Spinal cord (tissue), 10 donors: Measurements from ENCODE around the gene ENDOD1. TPM values are rescaled to one million over a fixed set of nuclear protein-coding genes. Genes with fewer than 3 reads are reported as not detected.
A peak's percentile ranks its signal among the peaks of the same experiment; 100 is the strongest.

Source experiments
- DNase-seq, 6 donors: peaks; one replicate each; pipeline versions ENCODE4 v3.0.0 to v3.0.0-alpha.2; 2013 to 2015; ENCODE audit warnings: low spot score in 6 of 6, low read depth in 4 of 6
- H3K27ac ChIP-seq: one replicate; pipeline ENCODE4 v1.5.1; 2013; ENCODE audit warnings: low read depth, low read length, control low read depth
- H3K27me3 ChIP-seq: one replicate; pipeline ENCODE4 v1.6.1; 2013; ENCODE audit warnings: low read length; ENCODE audit not compliant: control insufficient read depth, insufficient read depth
- H3K36me3 ChIP-seq: one replicate; pipeline ENCODE4 v1.6.1; 2013; ENCODE audit warnings: low read length; ENCODE audit not compliant: control insufficient read depth, insufficient read depth
- H3K4me1 ChIP-seq: one replicate; pipeline ENCODE4 v1.6.1; 2013; ENCODE audit warnings: low read length; ENCODE audit not compliant: control insufficient read depth, insufficient read depth
- H3K4me3 ChIP-seq: one replicate; pipeline ENCODE4 v1.5.1; 2013; ENCODE audit warnings: low read depth, low read length, control low read depth
- H3K9me3 ChIP-seq: one replicate; pipeline ENCODE4 v1.6.1; 2013; ENCODE audit warnings: low read length; ENCODE audit not compliant: control insufficient read depth, insufficient read depth
- WGBS: methylation state at CpG from one replicate; pipeline ENCODE4 v1.1.5; 2013; ENCODE audit warnings: missing lambda C conversion rate; ENCODE audit not compliant: insufficient coverage; 5-methylcytosine and 5-hydroxymethylcytosine counted together
- polyA plus RNA-seq, 2 donors: library from polyadenylated mRNA; unstranded; fragments of 120-200 nt; gene quantifications; one replicate each; pipeline ENCODE4 v1.2.1, GENCODE V29; 2013; ENCODE audit not compliant: insufficient read length in 2 of 2
- total RNA-seq, 2 donors: library from RNA; depleted of rRNA in 1 of 2; stranded (reverse); fragments of 120-200 nt in 1 of 2; fragments of >200 nt in 1 of 2; gene quantifications; one replicate each; pipeline versions ENCODE4 v1.2.3 to v1.2.4, GENCODE V29; 2013 to 2014
- donor health status: healthy.

Gene ENDOD1
- total and polyA plus RNA-seq, 4 donors: 41.2 to 109 (median 50.7) TPM

DNA sequence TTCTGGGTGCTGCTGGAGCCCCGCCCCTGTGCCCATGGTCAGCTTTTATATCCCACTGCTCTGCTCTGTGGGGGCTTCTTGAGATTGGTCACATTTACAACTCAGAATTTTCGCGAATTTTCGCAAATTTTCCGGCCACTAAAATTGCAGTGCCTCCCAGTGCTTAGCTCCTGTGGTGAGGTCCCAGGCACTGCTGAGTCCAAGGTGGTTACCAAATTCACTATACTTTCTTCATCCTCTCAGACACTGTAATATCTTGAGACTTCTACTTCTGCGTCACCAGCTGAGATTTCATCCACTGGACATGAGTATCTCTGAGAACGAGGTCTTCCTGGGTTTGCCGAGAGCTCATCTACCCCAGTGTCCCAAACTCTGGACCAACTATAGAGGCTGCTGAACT is 31.7 kb upstream of the ENDOD1 start:
- Histone ChIP-seq H3K4me1 (no peaks in the 10 kb centered on the region), H3K4me3 (no peak overlapping the region), H3K27me3 (no peaks in the 10 kb centered on the region), H3K9me3 (no peaks in the 10 kb centered on the region), H3K27ac (no peak overlapping the region), H3K36me3 (no peaks in the 10 kb centered on the region)
- WGBS: 94% methylated on average over 5 of the region's 8 CpGs
- no peak for DNase-seq

DNA sequence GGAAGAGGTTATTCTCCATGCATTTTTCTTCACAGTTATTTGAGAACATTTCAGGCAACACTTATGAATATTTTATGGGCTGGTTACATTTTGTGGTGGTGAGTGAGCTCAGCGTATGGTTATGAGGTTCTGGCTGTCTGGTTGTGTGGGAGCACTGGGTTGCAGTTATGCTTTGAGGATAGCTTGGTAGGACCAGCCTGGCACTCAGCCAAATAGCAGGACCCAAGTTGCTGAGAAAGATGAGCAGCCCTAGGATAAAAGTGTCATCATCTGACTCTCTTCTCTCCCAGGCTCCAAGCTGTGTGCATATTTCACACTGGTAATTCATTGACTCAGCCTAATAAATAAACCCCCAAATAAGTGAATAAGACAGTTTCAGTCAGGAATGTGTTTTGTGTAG is 31.0 kb upstream of the ENDOD1 start:
- Histone ChIP-seq H3K9me3 (no peaks in the 10 kb centered on the region), H3K36me3 (no peaks in the 10 kb centered on the region), H3K27me3 (no peaks in the 10 kb centered on the region), H3K27ac (no peak overlapping the region), H3K4me1 (no peaks in the 10 kb centered on the region), H3K4me3 (no peak overlapping the region)
- DNase-seq: no peak
- WGBS: 75% methylated on average over 1 of the region's 1 CpG

DNA sequence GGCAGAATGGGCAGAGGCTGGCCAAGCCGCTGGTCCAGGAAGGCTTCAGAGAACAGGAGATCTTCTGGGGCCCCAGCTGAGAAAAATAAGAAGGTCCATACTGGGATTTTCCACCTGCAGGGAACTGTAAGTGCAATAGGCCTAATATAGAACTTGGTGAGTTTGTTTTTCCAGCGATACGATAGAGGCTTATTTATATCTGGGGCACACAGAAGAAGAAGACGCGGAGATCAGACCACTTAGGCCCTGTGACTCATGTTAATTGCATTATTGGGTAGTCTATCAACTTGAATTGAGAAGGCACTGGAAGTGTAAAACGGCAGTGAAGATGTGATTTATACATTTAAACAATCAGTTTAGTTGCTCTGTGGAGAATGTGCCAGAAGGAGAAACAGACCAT is 30.6 kb upstream of the ENDOD1 start:
- H3K4me1 ChIP-seq: no peaks in the 10 kb centered on the region
- WGBS: 74% methylated on average over 5 of the region's 6 CpGs
- no peak for DNase-seq

DNA sequence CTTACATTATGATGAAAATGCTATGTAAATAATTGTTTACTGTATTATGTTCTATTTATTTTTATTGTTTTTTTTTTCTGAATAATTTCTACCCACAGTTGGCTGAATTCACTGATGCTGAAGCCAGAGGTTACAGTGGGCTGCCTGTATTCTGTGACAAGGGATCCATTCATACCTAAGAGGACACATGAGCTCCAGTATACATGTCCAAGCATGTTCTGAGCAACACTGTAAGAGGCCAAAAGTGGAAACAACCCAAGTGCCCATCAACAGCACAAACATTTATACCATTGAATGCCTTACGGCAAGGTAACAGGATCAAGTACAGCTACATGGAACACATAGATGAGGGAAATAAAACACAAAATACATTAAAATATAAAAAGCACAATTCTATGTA is 24.3 kb upstream of the ENDOD1 start:
- H3K36me3 ChIP-seq: no peaks in the 10 kb centered on the region
- peaks cover 5% of the 10 kb centered on the region for H3K4me1 ChIP-seq
- no peaks in the 10 kb centered on the region for H3K27me3 ChIP-seq
- H3K4me3 ChIP-seq: no peak overlapping the region
- no CpG with 5 or more reads among the region's 1 CpG for WGBS
- no peaks in the 10 kb centered on the region for H3K9me3 ChIP-seq
- no peak overlapping the region for H3K27ac ChIP-seq
- DNase-seq: peak in 2 of 6 donors; percentile 12 to 27

More for the DNA sequence above, 30.6 kb upstream of the ENDOD1 start:
- no peaks in the 10 kb centered on the region for H3K27me3 ChIP-seq
- no peaks in the 10 kb centered on the region for H3K36me3 ChIP-seq
- H3K9me3 ChIP-seq: no peaks in the 10 kb centered on the region
- H3K27ac ChIP-seq: no peak overlapping the region
- H3K4me3 ChIP-seq: no peak overlapping the region

DNA sequence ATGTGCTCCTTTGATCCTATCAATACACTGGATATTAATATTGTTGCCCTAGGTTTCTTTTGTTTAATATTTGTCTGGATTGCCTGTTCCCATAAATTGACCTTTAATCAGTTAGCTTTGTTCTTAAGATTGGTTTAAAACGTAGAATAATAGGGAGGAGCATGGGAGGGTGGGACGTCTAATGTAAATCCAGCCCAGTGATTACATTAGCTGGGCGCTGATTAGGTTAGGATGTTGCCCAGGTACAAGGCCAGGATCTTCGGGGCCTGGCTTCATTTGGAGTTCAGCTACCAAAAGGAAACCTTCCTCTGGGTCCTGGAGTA is 23.0 kb upstream of the ENDOD1 start, which contains the start of gene SRSF8:
Gene SRSF8 (plus strand): TSS at position 204 of the 323 bp plus-strand sequence. CDS start 308 bp downstream, outside the sequence.
- Histone ChIP-seq H3K27me3 (no peaks in the 10 kb centered on the region), H3K4me1 (peaks cover 5% of the 10 kb centered on the region), H3K4me3 (peak within 1 kb of the TSS; percentile 92), H3K27ac (peak within 1 kb of the TSS; percentile 99), H3K36me3 (no peaks in the 10 kb centered on the region), H3K9me3 (no peaks in the 10 kb centered on the region)
- WGBS: 0% methylated on average over 3 of the region's 4 CpGs
- DNase-seq: no peak

DNA sequence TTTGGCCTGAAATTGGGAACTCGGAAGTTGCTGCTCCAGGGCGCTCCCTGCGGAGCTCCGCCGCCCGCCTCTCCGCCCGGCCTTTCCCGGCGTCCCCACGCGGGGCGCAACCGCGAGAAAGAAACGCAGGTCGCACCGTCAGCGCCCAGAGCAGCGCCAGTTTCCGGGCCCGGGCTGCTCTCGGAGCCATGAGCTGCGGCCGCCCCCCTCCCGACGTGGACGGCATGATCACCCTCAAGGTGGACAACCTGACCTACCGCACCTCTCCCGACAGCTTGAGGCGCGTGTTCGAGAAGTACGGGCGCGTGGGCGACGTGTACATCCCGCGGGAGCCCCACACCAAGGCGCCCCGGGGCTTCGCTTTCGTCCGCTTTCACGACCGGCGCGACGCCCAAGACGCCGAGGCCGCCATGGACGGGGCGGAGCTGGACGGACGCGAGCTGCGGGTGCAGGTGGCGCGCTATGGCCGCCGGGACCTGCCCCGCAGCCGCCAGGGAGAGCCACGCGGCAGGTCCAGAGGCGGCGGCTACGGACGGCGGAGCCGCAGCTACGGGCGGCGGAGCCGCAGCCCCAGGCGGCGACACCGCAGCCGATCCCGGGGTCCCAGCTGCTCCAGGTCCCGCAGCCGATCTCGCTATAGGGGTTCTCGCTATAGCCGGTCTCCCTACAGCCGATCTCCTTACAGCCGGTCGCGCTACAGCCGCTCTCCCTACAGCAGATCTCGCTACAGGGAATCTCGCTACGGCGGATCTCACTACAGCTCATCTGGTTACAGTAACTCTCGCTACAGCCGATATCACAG is 22.4 kb upstream of the ENDOD1 start:
- no peaks in the 10 kb centered on the region for H3K27me3 ChIP-seq
- H3K4me3 ChIP-seq: peak overlapping the region; percentile 92
- H3K27ac ChIP-seq: peak overlapping the region; percentile 99
- peak in 5 of 6 donors; percentile 58 to 93 (median 68) for DNase-seq
- under 1% methylated on average over 98 of the region's 98 CpGs for WGBS
- peaks cover 5% of the 10 kb centered on the region for H3K4me1 ChIP-seq
- H3K9me3 ChIP-seq: no peaks in the 10 kb centered on the region
- H3K36me3 ChIP-seq: no peaks in the 10 kb centered on the region

DNA sequence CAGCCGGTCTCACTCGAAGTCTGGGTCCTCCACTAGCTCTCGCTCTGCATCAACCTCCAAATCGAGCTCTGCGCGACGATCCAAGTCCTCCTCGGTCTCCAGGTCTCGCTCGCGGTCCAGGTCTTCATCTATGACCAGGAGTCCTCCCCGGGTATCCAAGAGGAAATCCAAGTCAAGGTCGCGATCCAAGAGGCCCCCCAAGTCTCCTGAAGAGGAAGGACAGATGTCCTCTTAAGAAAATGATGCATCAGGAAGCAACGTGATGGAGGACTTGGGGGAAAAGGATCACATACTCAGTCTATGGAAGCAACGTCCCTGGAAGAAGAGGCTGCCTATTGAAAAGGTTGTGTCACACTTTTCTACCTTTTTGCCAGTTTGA is 21.8 kb upstream of the ENDOD1 start:
- Histone ChIP-seq H3K9me3 (no peaks in the 10 kb centered on the region), H3K4me3 (peak overlapping the region; percentile 92), H3K27ac (peak overlapping the region; percentile 99), H3K36me3 (no peaks in the 10 kb centered on the region), H3K4me1 (peaks cover 5% of the 10 kb centered on the region), H3K27me3 (no peaks in the 10 kb centered on the region)
- DNase-seq: peak in 1 of 6 donors; percentile 76
- 0% methylated on average over 15 of the region's 16 CpGs for WGBS

DNA sequence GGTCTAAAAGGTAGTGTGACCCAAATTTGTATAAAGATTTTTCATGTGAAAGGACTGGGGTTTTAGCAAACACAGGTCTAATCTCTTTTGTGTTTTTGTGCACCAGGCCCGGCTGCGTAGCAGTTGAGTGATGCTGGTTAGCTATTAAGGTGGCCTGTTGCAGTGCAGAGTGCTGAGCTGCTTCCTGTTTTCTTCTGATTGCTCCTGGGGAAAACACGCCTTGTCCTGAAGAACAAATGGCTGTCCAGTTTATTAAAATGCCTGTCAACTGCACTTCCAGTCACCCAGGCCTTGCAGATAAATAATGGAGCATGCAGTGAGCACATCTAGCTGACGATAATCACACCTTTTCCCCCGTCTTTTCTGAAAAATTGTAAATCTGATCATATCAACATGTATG is 21.1 kb upstream of the ENDOD1 start:
- Histone ChIP-seq H3K27ac (peak overlapping the region; percentile 99), H3K4me1 (peaks cover 5% of the 10 kb centered on the region), H3K4me3 (peak overlapping the region; percentile 92), H3K27me3 (no peaks in the 10 kb centered on the region), H3K9me3 (no peaks in the 10 kb centered on the region), H3K36me3 (no peaks in the 10 kb centered on the region)
- peak in 5 of 6 donors; percentile 65 to 94 (median 77) for DNase-seq
- 0% methylated on average over 3 of the region's 5 CpGs for WGBS

DNA sequence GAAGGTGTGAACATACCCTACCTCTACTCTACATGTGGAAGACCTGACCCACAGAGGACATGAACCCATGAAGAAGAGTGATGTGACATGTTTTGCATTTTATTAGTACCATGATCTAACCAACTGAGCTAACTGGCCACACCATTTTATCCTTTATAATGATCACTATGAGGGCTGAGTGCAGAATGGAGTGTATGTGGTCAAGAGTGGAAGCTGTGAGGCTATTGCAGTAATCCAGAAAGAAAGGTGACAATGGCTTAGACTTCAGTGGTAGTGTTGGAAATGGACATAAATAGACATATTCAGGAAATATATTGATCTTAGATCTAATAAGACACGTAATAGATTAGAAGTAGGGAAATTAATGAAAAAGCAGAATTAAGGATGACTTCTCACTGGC is 19.2 kb upstream of the ENDOD1 start:
- 100% methylated on average over 1 of the region's 1 CpG for WGBS
- H3K4me1 ChIP-seq: peaks cover 8% of the 10 kb centered on the region
- H3K27me3 ChIP-seq: no peaks in the 10 kb centered on the region
- H3K36me3 ChIP-seq: no peaks in the 10 kb centered on the region
- no peak for DNase-seq
- H3K27ac ChIP-seq: no peak overlapping the region
- no peaks in the 10 kb centered on the region for H3K9me3 ChIP-seq
- H3K4me3 ChIP-seq: no peak overlapping the region

DNA sequence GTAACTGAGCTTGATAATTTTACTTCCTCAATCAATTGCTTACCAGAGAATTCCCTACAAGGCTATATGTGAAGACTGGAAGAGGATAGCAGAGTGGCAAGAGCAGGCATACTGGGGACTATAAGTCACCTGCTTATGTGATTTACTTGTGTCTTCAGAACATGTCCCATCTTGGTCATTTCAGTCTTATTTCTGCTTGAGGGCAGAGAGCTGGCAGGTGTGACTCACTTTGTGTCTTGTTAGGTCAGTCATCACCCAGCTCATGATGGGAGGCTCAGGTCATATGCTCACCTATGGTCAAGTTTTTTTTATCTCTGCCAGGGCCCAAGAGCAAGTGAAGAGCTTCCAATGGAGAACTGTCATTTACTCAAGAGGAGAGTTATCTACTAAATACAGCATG is 16.7 kb upstream of the ENDOD1 start:
- no peak overlapping the region for H3K27ac ChIP-seq
- no peaks in the 10 kb centered on the region for H3K9me3 ChIP-seq
- H3K36me3 ChIP-seq: no peaks in the 10 kb centered on the region
- no peak overlapping the region for H3K4me3 ChIP-seq
- DNase-seq: no peak
- H3K4me1 ChIP-seq: peaks cover 8% of the 10 kb centered on the region
- H3K27me3 ChIP-seq: no peaks in the 10 kb centered on the region
